Activated CD4-positive, alpha-beta T cell treated with anti-CD3 and anti-CD28 coated beads, Interleukin-2, amount 50 U/mL, for 16 hours (primary cell): ENCODE measurements around the gene ZHX3.
A peak's percentile ranks its signal among the peaks of the same experiment; 100 is the strongest.
"Not testable (repeated sequence)": the region's sequence is repeated elsewhere in the genome, so short reads cannot be mapped to it uniquely, and the experiment has no call there.

ENCODE experiments used
- DNase-seq: peaks from one replicate; pipeline ENCODE4 v3.0.0-alpha.2; 2020

ZHX3 gene

DNA sequence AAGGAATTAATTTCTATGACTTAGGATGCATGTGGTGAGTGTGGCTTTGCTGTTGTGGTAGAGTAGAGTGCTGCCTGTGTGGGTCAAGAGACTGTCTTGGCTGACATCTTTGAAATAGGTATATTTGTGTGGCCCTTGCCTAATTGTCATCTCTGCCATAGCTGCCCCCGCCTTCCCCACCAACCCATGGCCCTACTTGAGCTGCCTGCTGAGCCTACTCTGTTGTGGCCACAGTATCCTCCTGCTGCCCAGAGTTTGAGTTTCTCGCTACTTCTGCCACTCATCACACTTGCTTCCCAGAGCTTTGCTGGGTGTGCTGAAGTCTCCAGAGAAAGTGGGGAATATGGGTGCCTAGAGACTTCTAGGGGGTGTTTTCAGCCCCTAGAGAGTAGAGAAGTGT, 172.2 kb downstream of the ZHX3 start:
- DNase-seq = no peak

- no peak for DNase-seq
Measured at GRCh38 chr20:41143354-41143753, 174.2 kb downstream of the ZHX3 start.

- peak; percentile 71 for DNase-seq
Measured at GRCh38 chr20:41142919-41143318, 174.6 kb downstream of the ZHX3 start.

DNA sequence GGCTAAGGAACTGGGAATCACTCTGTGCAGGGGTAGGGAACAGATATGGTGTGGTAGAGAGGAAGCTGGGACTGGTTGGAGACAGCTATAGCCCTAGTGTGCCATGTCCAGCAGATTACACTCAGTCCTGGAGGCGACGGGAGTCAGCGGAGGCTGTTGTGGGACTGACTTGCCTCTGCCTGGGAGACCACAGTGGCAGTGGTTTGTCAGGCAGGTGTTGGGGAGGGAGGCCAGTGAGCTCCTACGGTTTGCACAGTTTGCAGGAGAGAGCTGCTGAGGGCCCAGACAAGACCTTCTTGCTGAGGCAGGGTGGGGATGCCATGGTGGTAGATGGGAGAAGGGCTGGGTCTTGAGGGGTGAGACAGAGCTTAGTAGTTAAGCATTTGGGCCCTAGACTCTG, 175.3 kb downstream of the ZHX3 start:
- no peak for DNase-seq

- no peak for DNase-seq
Measured at GRCh38 chr20:41141153-41141815, 176.2 kb downstream of the ZHX3 start.

GRCh38 chr20:41140226-41141133, 177.1 kb downstream of the ZHX3 start:
- peak; percentile 27 for DNase-seq

DNA sequence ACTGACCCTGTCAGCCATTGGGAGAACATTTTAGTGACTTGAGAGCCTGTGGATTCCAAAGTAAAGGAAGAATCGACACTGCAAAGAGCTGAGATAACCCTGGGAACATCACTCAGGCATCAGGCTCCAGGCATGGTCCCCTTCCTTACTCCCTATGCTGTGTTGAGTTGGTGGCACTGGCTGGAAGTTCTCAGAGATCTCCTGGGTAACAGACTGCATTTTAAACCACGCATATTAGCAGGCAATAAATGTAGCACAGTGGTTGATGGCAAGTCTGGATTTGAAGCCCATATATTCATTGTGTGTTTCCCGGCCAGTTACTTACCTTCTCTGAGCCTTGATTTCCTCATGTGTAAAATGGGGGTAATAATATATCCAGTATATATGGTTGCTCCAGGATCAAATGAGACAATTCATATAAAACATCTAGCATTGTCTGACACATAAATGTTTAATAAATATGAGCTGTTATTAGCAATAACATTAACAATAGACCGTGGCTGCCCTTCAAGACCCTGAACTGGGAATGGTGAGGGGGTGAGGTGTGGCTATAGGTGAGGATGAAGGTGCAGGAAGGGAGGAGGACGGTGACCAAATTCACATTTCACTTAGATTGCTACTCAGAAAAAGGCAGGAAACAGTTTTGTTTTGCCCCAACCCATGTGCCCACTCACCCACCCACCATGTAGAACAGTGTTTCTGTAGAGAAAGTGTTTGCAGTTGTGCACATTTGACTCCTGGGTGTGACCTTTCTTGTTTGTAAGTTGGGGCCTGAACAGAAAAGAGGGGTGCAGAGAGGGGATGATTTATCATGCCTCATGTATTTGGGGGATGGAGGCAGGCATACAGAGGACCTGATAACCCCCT, 178.1 kb downstream of the ZHX3 start:
- DNase-seq = no peak

- peak; percentile 66 for DNase-seq
Measured at GRCh38 chr20:41138475-41139226, 178.9 kb downstream of the ZHX3 start.

DNA sequence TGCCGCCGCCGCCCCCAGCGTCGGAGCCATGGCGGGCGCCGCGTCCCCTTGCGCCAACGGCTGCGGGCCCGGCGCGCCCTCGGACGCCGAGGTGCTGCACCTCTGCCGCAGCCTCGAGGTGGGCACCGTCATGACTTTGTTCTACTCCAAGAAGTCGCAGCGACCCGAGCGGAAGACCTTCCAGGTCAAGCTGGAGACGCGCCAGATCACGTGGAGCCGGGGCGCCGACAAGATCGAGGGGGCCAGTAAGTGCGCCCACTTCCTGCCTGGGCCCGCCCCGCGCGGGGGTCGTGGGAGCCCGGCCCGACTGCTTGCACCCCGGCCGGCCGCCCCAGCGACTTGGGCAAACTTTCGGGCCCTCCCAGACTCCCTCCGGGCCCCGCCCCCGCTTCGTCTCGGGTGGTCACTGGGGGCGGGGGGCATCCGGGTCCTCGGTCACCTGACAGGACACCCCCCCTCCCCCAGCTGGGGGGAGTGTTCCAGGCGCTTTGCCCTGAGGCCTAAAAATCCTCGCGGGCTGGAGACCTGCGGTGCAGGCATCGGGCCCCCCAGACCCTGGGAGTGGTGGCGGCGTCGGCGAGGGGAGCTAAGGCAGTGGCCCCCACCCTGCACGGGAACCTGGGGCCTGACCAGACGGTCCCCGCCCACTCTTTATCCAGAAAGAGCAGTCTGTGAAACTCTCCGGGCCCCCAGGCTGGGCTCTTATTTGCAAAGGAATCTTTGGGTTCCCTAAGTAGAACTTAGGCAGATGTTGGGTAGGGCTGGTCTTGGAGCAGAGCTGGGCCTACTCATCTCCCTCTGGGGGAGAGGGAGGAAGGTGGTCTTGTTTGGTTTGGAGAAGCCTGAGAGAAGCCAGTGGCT, 179.7 kb downstream of the ZHX3 start:
- DNase-seq = peak; percentile 63

DNA sequence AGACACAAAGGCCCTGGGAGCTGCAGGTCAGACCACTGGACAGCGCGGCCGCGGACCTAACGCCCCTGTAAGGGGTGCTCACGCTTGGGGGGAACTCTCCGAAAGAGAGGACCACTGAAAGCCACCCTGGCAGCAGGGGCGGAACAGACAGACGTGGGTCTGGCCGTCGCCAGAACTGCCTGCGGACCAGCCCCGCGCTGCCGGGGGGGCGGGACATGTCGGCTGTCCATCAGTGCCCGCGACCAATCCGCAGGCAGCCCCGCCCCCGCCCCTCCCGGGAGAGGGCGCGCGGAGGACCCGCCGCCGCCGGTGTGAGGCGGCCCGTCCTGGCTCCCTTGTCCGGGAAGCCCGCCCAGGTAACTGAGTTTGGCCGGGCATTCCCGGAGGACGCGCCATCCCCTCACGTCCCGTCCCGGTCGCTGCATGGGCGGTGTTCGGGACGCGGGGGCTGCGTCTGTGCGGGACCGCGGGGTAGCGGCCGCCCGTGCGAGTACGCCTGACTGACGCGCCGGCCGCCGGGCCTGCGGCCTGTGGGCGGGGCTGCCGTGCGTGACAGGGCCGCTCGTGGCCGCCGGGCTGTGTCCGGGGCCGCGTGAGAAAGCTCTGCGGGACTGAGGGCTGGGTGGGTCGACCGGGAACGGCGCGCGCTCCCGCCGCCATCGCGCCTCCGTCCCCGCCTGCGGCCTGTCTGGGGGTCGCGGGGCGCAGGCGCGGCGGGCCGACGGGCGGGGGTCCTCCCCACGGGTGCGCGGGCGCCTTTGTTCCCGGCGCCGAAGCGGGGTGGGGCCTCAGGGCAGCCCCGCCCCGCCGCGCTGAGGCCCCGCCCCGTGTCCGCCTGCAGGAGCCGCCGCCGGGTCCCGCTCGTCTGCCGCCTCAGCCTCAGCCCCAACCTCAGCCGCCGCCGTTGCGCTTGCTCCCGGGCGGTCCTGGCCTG, 180.6 kb downstream of the ZHX3 start, which contains the start of gene PLCG1:
Gene PLCG1 (plus strand): TSS at position 864 of the 934 bp plus-strand sequence. CDS start 99 bp downstream, outside the sequence.
- DNase-seq = peak; percentile 87

- DNase-seq = no peak
Measured at GRCh38 chr20:41135888-41136679, 181.4 kb downstream of the ZHX3 start.

DNA sequence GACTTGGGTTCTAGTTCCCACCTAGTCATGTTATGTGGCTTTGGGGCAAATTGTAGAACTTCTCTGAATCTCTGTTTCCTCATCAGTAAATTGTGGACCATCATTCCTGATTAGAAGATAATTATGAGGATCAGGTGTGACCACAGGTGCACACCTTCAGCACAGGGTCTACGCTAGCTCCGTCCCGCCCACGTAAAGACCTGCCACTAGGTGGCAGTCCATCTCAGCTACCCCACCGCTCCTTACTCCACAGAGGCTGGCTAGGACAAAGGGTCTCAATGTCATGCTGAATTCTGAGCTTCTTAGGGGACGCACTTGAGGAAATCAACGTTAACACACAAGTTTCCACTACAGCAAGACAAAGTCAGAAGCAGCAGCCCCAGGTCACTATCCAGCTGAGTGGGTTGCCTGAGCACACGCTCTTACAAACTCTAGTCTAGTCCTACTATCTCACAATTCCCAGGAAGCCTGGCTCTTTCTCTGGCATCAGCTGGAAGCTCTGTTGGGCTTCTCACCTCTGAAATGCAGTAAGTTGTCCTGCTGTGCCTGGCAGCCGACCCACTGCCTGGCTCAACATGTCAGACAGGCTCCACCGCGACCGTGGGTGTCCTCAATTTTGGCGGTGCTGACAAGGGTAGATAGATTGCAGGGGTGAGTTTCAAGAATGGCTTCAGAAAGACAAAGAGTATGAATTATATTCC, 182.2 kb downstream of the ZHX3 start:
- DNase-seq = peak; percentile 68

DNA sequence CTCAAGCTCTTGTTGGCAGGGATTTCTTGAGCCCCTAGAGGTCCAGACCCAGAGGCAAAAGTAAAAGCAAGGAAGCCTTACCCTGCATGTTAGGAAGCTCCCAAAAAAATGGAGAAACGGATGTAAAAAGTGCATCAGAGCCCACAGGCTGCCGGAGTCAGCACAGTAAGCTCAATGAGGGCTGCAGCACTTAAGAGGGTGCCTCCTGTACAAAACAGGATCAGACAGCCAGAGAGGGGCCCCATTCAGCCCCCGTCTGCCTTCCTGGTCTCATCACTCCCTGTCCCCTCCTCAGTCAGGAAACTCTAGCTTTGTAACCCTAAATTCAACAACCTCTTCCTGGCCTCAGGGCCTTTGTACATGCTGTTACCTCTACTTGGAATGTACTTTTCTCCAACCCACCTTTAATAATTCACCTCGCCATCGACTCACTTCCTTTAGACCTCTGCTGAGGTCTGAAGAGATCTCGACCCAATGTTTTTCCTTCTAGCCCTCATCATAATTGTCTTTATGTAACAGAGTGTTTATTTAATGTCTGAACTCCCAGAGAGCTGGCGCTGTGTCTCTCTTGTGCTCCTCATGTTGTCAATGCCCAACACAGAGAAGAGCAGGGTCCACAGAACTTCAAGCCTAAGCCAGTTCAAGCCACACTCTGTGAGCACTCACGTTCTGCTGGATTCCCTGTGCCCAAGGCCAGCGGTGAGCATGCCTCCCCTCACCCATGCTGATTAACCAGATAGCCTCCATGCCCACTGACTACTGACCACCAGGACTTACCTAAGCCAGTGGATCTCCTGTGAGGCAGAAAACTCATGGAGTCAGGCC, 183.0 kb downstream of the ZHX3 start:
- no peak for DNase-seq

- DNase-seq = peak; percentile 51
Measured at GRCh38 chr20:41133709-41134361, 183.7 kb downstream of the ZHX3 start.

DNA sequence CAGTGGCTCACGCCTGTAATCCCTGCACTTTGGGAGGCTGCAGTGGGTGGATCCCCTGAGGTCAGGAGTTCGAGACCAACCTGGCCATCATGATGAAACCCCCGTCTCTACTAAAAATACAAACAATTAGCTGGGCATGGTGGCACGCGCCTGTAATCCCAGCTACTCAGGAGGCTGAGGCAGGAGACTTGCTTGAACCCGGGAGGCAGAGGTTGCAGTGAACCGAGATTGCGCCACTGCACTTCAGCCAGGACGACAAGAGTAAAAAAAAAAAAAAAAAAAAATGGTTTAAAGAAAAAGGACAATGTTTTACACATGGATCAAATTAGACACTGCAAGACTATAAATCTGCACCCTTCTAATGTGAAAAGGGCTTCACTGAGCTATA, 185.1 kb downstream of the ZHX3 start:
- DNase-seq = not testable (repeated sequence)

GRCh38 chr20:41131594-41132387, 185.7 kb downstream of the ZHX3 start:
- DNase-seq = no peak
